Spleen (tissue), 11 donors: Measurements from ENCODE around the gene PMVK. TPM values are rescaled to one million over a fixed set of nuclear protein-coding genes. Genes with fewer than 3 reads are reported as not detected.

ENCODE experiments used
- DNase-seq: peaks from one replicate; pipeline ENCODE4 v3.0.0-alpha.2; 2020
- H3K27ac ChIP-seq, 8 donors: fragments of 200-600 bp; sonication (generic) in 7 of 8; 1 replicate in 4 of 8; 2 replicates in 4 of 8; pipeline versions ENCODE4 v1.5.0 to v1.8.0; 2016 to 2021; ENCODE audit warnings: inconsistent platforms in 4 of 8, mild to moderate bottlenecking in 4 of 8, moderate library complexity in 1 of 8
- H3K27me3 ChIP-seq, 7 donors: fragments of 200-600 bp; sonication (generic) in 6 of 7; replicated peaks in 1 of 7; 1 replicate in 4 of 7; 2 replicates in 3 of 7; pipeline versions ENCODE4 v1.5.0 to v1.8.0; 2016 to 2021; ENCODE audit warnings: inconsistent platforms in 3 of 7, mild to moderate bottlenecking in 1 of 7
- H3K36me3 ChIP-seq, 6 donors: fragments of 200-600 bp; sonication (generic) in 5 of 6; 1 replicate in 4 of 6; 2 replicates in 2 of 6; pipeline versions ENCODE4 v1.5.0 to v1.8.0; 2016 to 2021; ENCODE audit warnings: inconsistent platforms in 2 of 6
- H3K4me1 ChIP-seq, 6 donors: fragments of 200-600 bp; sonication (generic) in 5 of 6; 1 replicate in 3 of 6; 2 replicates in 3 of 6; pipeline versions ENCODE4 v1.5.0 to v1.8.0; 2016 to 2021; ENCODE audit warnings: inconsistent platforms in 3 of 6
- H3K4me3 ChIP-seq, 8 donors: fragments of 200-600 bp; sonication (generic) in 7 of 8; 1 replicate in 4 of 8; 2 replicates in 4 of 8; pipeline versions ENCODE4 v1.5.0 to v1.8.0; 2016 to 2021; ENCODE audit warnings: inconsistent platforms in 4 of 8, mild to moderate bottlenecking in 4 of 8, moderate library complexity in 2 of 8
- H3K9me3 ChIP-seq, 8 donors: fragments of 200-600 bp; sonication (generic) in 7 of 8; 1 replicate in 4 of 8; 2 replicates in 4 of 8; pipeline versions ENCODE4 v1.5.0 to v1.8.0; 2016 to 2021; ENCODE audit warnings: inconsistent platforms in 4 of 8
- POLR2A ChIP-seq, 3 donors: fragments of 450-650 bp; IDR thresholded peaks; one replicate each; pipeline ENCODE4 v1.5.1; 2017; ENCODE audit warnings: antibody characterized with exemption in 3 of 3, mild to moderate bottlenecking in 1 of 3
- POLR2AphosphoS5 ChIP-seq, 3 donors: sonication (generic); formaldehyde crosslinking; IDR thresholded peaks; one replicate each; pipeline ENCODE4 v1.5.1; 2017; ENCODE audit warnings: antibody characterized with exemption in 3 of 3
- WGBS, 5 donors: extraction: QIAGEN DNeasy Blood & Tissue Kit in 3 of 5; methylation state at CpG; one replicate each; pipeline versions ENCODE4 v1.1.5 to v1.1.7; 2013 to 2018; 5-methylcytosine and 5-hydroxymethylcytosine counted together
- intact Hi-C: fragments of 100-400 bp; cut with DNase I; formaldehyde crosslinking; loops from one replicate; pipeline ENCODE4 v1.15.0; 2023; ENCODE audit warnings: low total_unique reads
- polyA plus RNA-seq, 3 donors: library from polyadenylated mRNA; stranded (reverse); fragments of 200-250 nt; gene quantifications; one replicate each; pipeline ENCODE4 v1.2.1, GENCODE V29; 2013
- total RNA-seq, 7 donors: library from RNA; depleted of rRNA in 3 of 7; stranded (reverse); fragments of >200 nt in 3 of 7; fragmentation: NEBNext Ultra II Directional in 4 of 7; extraction: Animal tissue kit (Norgen Biotek cat#: 25700) in 4 of 7; gene quantifications; one replicate each; pipeline versions ENCODE4 v1.1.0 to v1.2.1, GENCODE V29; 2016 to 2021
- TF ChIP-seq, protein P1 (sequence below), 11 experiments: fragments of 200-600 bp in 7 of 11; fragments of 450-650 bp in 4 of 11; sonication (generic) in 4 of 11; IDR thresholded peaks in 8 of 11; conservative IDR thresholded peaks in 3 of 11; 1 replicate in 7 of 11; 2 replicates in 4 of 11; pipeline versions ENCODE4 v1.4.0 to v1.8.0; 2016 to 2021; ENCODE audit warnings: antibody characterized with exemption in 11 of 11, inconsistent platforms in 4 of 11, mild to moderate bottlenecking in 1 of 11
- donor health status: healthy with polysubstance abuse.
- donor health status: DM: no; HTN: no; CAD: no; lungs with moderate emphysema.
- donor health status: DM: no; HTN: no; CAD: no.
- donor health status: Bipolar disorder and iron deficiency.
- donor health status: healthy.
- donor health status: DM: no; HTN: no; CAD: no.
- donor health status: DM: yes; HTN: yes; CAD: no.

Gene PMVK
- total and polyA plus RNA-seq, 10 donors, result 12.4 to 68.8 (median 35.4) TPM

DNA sequence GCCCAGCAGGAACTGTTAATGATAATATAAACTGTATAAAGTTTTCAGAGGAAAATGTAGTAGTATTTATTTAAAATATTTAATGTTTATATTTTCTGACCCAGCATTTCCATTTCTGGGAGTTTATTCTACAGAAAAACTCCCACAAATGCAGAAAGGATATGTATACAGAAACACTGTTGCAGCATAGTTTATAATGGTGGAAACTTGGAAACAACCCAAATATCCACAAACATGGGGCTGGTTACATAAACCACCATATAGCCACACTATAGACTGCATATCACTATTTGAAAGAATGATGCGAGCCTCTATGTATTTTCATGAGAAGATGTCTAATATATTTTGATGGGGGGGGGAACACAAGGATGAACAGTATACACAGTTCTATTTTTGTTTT lies 34.9 kb downstream of the PMVK start:
- H3K36me3 ChIP-seq, result no peaks in the 10 kb centered on the region
- H3K27me3 ChIP-seq, result no peaks in the 10 kb centered on the region
- H3K9me3 ChIP-seq, result no peaks in the 10 kb centered on the region
- TF ChIP-seq POLR2AphosphoS5 (IDR thresholded peaks at IDR 0.05) (no peak), POLR2A (IDR thresholded peaks at IDR 0.05) (no peak)
- TF ChIP-seq, protein P1, sequence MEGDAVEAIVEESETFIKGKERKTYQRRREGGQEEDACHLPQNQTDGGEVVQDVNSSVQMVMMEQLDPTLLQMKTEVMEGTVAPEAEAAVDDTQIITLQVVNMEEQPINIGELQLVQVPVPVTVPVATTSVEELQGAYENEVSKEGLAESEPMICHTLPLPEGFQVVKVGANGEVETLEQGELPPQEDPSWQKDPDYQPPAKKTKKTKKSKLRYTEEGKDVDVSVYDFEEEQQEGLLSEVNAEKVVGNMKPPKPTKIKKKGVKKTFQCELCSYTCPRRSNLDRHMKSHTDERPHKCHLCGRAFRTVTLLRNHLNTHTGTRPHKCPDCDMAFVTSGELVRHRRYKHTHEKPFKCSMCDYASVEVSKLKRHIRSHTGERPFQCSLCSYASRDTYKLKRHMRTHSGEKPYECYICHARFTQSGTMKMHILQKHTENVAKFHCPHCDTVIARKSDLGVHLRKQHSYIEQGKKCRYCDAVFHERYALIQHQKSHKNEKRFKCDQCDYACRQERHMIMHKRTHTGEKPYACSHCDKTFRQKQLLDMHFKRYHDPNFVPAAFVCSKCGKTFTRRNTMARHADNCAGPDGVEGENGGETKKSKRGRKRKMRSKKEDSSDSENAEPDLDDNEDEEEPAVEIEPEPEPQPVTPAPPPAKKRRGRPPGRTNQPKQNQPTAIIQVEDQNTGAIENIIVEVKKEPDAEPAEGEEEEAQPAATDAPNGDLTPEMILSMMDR (IDR thresholded peaks at IDR 0.05 in 8 of 11, conservative IDR thresholded peaks at IDR 0.05 in 3 of 11), result no peak
- WGBS, 5 donors, result 46 to 95% (median 93%) methylated on average over 1 of the region's 1 CpG
- no peak overlapping the region for H3K27ac ChIP-seq
- H3K4me1 ChIP-seq, result no peaks in the 10 kb centered on the region
- no peak overlapping the region for H3K4me3 ChIP-seq
- intact Hi-C loops, result no loop called here
- DNase-seq, result no peak

DNA sequence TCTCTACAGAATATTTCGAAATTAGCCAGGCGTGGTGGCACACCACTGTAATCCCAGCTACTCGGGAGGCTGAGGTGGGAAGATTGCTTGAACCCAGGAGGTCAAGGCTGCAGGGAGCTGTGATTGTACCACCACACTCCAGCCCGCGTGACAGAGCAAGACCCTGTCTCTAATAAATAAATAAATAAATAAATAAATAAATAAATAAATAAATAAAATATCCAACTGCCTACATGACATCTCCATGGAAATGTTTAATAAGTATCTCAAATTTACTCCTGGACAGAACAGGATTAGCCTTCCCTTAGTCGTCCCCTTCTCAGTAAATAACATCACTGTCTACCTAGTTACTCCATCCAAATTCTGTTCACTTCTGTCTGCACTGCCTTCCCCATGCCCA lies 37.5 kb downstream of the PMVK start:
- Histone ChIP-seq H3K36me3 (no peaks in the 10 kb centered on the region), H3K9me3 (no peaks in the 10 kb centered on the region), H3K27ac (no peak overlapping the region), H3K4me3 (no peak overlapping the region), H3K27me3 (no peaks in the 10 kb centered on the region), H3K4me1 (no peaks in the 10 kb centered on the region)
- intact Hi-C loops, result no loop called here
- DNase-seq, result no peak
- TF ChIP-seq POLR2A (IDR thresholded peaks at IDR 0.05), result no peak
- TF ChIP-seq, protein P1 (IDR thresholded peaks at IDR 0.05 in 8 of 11, conservative IDR thresholded peaks at IDR 0.05 in 3 of 11), result no peak
- no peak for TF ChIP-seq POLR2AphosphoS5 (IDR thresholded peaks at IDR 0.05)
- WGBS, 5 donors, result 91 to 97% (median 95%) methylated on average over 6 of the region's 6 CpGs

DNA sequence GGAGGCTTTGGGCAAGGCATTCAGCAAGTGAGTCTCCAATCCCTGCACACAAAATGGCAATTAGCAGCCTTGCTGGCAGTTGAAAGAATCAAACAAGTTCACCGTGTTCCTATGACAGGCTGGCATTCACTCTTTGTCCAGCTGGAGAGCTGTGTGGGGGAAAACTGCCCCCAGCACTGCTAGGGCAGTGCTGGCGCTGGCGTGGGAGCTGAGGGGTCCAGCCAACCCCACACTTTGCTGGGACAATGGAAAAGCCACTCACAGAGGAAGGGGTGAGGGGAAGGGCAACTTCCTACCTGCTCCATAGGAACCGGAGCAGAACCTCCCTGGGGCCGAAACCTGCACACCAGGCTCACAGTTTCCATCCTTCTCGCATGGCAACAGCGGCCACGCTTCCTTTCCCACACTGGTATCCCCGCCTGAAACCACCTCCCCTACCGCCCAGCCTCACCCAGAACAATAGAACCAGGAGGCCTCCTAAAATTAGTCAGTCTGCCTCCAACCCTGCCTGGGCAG lies 39.7 kb downstream of the PMVK start:
- intact Hi-C loops, result no loop called here
- no peak overlapping the region for H3K4me3 ChIP-seq
- H3K4me1 ChIP-seq, result peaks cover 0 to 2% (median 0%) of the 10 kb centered on the region in 6 donors
- no peak for TF ChIP-seq POLR2A (IDR thresholded peaks at IDR 0.05)
- DNase-seq, result no peak
- 80 to 89% (median 82%) methylated on average over 10 of the region's 10 CpGs for WGBS, 5 donors
- no peak overlapping the region for H3K27ac ChIP-seq
- H3K9me3 ChIP-seq, result no peaks in the 10 kb centered on the region
- H3K36me3 ChIP-seq, result no peaks in the 10 kb centered on the region
- no peaks in the 10 kb centered on the region for H3K27me3 ChIP-seq

DNA sequence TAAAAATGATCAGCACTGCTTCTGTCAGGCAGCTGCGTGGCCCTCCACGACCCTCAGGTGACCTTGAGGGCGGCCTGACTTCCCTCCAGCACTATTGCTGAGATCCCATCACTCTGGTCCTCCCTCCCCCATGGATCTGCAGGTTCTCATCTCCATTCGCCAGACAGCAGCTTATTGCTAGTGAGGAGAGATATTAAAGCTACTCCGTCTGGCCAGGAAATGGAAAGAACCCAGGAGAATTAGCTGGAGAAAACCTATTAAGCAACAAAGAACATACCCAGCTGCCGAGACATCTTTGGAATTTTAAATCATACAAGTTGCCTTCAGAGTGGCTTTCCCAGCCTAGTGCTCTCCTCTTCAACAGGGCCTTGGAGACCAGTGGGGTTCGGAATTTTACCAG lies 40.7 kb downstream of the PMVK start:
- H3K36me3 ChIP-seq, result no peaks in the 10 kb centered on the region
- H3K4me3 ChIP-seq, result no peak overlapping the region
- H3K27me3 ChIP-seq, result no peaks in the 10 kb centered on the region
- TF ChIP-seq POLR2AphosphoS5 (IDR thresholded peaks at IDR 0.05) (no peak), POLR2A (IDR thresholded peaks at IDR 0.05) (no peak)
- WGBS, 5 donors, result 66 to 72% (median 71%) methylated on average over 7 of the region's 7 CpGs
- no peak for DNase-seq
- no peak overlapping the region for H3K27ac ChIP-seq
- peaks cover 0 to 5% (median 0%) of the 10 kb centered on the region in 6 donors for H3K4me1 ChIP-seq
- no peaks in the 10 kb centered on the region for H3K9me3 ChIP-seq
- intact Hi-C loops, result no loop called here

DNA sequence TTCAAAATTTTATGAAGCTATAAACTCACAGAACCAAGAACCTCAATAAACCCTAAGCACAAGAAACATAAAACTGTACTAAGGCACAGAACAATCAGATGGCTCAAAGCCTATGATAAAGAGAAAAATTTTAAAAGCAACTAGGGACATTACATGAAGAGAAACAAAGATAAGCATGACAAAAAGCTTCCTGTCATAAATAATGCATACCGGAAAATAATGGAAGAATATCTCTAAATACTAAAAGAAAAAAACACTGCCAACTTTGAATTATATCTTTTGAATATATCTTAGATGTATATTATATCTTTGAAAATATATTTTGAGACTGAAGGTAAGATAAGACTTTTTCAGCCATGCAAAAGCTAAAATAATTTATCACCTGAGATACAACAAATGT lies 45.1 kb downstream of the PMVK start:
- Histone ChIP-seq H3K27ac (peak overlapping the region in 7 of 8 donors; percentile 4 to 61 (median 38)), H3K9me3 (no peaks in the 10 kb centered on the region), H3K27me3 (no peaks in the 10 kb centered on the region), H3K4me3 (no peak overlapping the region), H3K4me1 (peaks cover 0 to 12% (median 3%) of the 10 kb centered on the region in 6 donors), H3K36me3 (no peaks in the 10 kb centered on the region)
- no peak for DNase-seq
- WGBS, 5 donors, result 21 to 47% (median 39%) methylated on average over 1 of the region's 1 CpG
- intact Hi-C loops, result no loop called here
- TF ChIP-seq POLR2AphosphoS5 (IDR thresholded peaks at IDR 0.05) (no peak), POLR2A (IDR thresholded peaks at IDR 0.05) (no peak)
- TF ChIP-seq, protein P1 (IDR thresholded peaks at IDR 0.05 in 8 of 11, conservative IDR thresholded peaks at IDR 0.05 in 3 of 11), result no peak
